Stimulated activated naive CD8-positive, alpha-beta T cell treated with anti-CD3 and anti-CD28 coated beads, Interleukin-15, Interleukin-2, amounts not matched to agents 100 ng/mL and 50 ng/mL, for 24 hours (primary cell): ENCODE results near the gene ZNF655.
"Not testable (repeated sequence)": the region's sequence is repeated elsewhere in the genome, so short reads cannot be mapped to it uniquely, and the experiment has no call there.

Experiments used
- H3K27ac Mint-ChIP-seq: one replicate; pipeline ENCODE4 v1.8.0; 2021; ENCODE audit warnings: mild to moderate bottlenecking, mixed read lengths
- H3K27me3 Mint-ChIP-seq: one replicate; pipeline ENCODE4 v1.8.0; 2021; ENCODE audit warnings: mixed read lengths
- H3K36me3 Mint-ChIP-seq: one replicate; pipeline ENCODE4 v1.8.0; 2021; ENCODE audit warnings: low read depth, mixed read lengths
- H3K4me1 Mint-ChIP-seq: one replicate; pipeline ENCODE4 v1.8.0; 2021; ENCODE audit warnings: low read depth, mixed read lengths
- H3K4me3 Mint-ChIP-seq: one replicate; pipeline ENCODE4 v1.8.0; 2021; ENCODE audit warnings: mild to moderate bottlenecking, mixed read lengths
- H3K9me3 Mint-ChIP-seq: one replicate; pipeline ENCODE4 v1.8.0; 2021; ENCODE audit warnings: mixed read lengths

The ZNF655 gene

DNA sequence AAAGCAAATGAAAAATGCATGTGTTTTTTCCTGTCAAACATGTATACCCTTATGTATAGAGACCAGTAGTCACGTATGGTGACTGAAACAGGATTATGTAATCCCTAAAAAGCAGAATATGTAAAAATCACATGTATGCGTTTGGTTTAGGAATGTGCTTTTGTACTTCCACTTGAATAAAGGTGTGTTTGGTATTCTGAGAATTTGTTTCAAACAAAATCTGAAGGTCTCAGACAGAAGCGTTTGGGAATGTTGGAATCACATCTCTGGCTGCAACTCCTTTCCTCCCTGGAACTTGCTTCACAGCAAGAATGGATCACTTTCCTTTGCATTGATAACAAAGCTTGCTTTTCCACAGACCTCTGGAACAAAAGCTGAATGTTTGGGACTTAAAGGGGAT, 17.8 kb downstream of the ZNF655 start:
- no peak overlapping the region for H3K27ac Mint-ChIP-seq

DNA sequence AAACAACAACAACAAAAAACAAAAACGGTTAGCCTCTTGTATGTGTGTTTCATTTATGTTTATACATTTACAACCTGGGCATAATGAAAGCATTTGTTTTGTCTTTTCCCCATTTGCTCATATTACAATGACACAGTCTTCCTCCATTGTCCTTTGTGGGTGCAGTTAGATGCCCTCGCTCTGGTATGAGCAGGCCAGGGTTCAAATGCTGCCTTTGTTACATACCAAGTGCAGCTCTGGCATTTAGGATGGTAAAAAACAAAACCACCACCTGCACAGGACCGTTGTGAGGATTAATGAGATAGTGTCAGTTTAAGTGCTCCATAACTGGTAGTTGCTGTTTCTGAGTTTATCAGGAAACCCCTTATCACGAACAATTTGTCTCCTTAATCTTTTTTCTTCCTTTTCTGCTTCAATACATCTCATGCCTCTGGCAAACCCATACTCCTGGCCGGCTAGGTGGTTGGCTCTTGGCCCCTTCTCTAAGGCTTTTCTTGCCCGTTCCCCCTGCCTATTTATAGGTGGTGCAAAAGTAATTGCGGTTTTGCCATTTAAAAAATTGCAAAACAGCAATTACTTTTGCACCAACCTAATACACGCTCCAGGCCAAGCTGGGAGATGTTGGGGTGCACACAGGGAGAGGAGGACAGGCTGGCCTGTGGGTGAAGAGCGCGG, 21.0 kb downstream of the ZNF655 start:
- Mint-ChIP-seq H3K4me3 (peak overlapping the region; percentile 84), H3K27me3 (no peaks in the 10 kb centered on the region), H3K27ac (peak overlapping the region; percentile 31), H3K4me1 (peaks cover 17% of the 10 kb centered on the region), H3K9me3 (no peaks in the 10 kb centered on the region), H3K36me3 (no peaks in the 10 kb centered on the region)

More for the DNA sequence above, 17.8 kb downstream of the ZNF655 start:
- H3K27me3 Mint-ChIP-seq = no peaks in the 10 kb centered on the region
- H3K4me1 Mint-ChIP-seq = peaks cover 16% of the 10 kb centered on the region
- H3K4me3 Mint-ChIP-seq = no peak overlapping the region
- H3K36me3 Mint-ChIP-seq = peaks cover 29% of the 10 kb centered on the region
- H3K9me3 Mint-ChIP-seq = no peaks in the 10 kb centered on the region

DNA sequence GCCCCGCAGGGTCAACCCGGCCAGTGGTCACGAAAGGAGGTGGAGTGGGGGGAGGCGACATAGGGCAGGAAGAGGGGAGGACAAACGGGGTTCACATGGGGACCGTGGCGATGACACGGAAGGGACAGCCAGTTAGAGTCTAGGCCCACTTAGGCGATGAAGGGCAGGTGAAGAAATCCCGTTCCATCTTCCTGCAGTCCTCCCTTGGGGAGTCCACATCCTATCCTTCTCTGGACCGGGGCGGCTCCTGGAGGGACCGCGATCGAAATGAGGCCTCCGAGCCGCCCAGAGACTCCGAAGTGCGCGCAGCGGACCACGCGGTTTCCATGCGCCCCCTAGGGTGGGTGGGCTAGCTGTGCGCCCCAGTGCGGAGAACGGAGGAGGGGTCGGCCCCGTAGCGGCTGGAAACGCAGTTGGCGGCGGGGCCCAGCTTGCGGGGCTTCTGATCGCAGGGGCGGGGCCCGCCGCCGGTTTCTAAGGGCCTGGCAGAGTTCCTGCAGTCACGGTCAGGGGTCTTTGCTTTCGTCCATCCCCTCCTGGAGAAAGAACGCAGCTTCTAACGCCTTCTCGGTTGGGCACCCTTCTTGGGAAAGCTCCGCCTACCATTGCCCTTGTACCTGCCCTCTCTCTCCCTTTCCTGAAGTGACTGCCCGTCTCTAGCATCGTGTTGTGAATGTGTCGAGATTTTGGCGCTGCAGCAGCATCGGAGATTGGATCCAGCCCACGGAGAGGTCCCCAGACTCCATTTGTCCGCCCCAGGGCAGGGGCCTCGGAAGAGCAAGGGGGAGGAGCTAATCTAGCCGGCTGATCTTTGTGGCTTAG, 21.7 kb downstream of the ZNF655 start:
- Mint-ChIP-seq H3K4me1 (peaks cover 17% of the 10 kb centered on the region), H3K9me3 (no peaks in the 10 kb centered on the region), H3K36me3 (no peaks in the 10 kb centered on the region), H3K27me3 (no peaks in the 10 kb centered on the region), H3K4me3 (peak overlapping the region; percentile 84), H3K27ac (peak overlapping the region; percentile 85)

DNA sequence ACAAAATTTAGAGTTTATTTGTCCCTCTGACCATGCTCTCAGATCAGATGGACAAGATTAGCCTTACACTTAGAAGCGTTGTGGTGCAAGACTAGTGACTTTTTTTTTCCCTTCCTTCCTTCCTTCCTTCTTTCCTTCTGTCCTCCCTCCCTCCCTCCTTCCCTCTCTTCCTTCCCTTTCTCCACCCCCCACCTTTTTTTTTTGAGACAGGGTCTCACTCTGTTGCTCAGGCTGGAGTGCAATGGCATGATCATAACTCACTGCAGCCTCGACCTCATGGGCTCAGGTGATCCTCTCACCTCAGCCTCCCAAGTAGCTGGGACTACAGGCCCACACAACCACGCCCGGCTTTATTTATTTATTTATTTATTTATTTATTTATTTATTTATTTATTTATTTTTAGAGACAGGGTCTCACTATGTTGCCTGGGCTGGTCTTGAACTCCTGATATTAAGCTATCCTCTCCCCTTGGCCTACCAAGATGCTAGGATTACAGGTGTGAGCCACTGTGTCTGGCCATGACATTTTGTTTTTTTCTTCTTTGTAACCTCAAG, 22.4 kb downstream of the ZNF655 start:
- not testable (repeated sequence) for H3K36me3 Mint-ChIP-seq, H3K27me3 Mint-ChIP-seq, H3K9me3 Mint-ChIP-seq
- peak overlapping the region; percentile 84 for H3K4me3 Mint-ChIP-seq
- H3K27ac Mint-ChIP-seq = peak overlapping the region; percentile 85
- H3K4me1 Mint-ChIP-seq = peaks cover 17% of the 10 kb centered on the region

DNA sequence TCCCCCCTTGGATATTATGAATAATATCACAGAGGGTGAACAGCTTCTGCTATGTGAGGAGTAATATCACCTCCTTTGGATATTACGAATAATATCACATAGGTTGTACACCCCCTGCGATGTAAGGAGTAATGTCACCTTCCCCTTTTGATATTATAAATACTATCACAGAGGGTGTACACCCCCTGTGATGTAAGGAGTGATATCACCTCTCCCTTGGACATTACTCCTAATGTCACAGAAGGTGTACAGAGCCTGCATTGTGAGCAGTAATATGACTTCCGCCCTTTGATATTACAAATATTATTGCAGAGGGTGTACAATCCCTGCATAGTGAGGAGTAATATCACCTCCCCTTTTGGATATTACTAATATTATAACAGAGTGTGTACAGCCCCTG, 30.4 kb downstream of the ZNF655 start:
- Mint-ChIP-seq H3K4me1 (no peaks in the 10 kb centered on the region), H3K27me3 (no peaks in the 10 kb centered on the region), H3K27ac (no peak overlapping the region), H3K4me3 (no peak overlapping the region), H3K36me3 (no peaks in the 10 kb centered on the region), H3K9me3 (no peaks in the 10 kb centered on the region)

DNA sequence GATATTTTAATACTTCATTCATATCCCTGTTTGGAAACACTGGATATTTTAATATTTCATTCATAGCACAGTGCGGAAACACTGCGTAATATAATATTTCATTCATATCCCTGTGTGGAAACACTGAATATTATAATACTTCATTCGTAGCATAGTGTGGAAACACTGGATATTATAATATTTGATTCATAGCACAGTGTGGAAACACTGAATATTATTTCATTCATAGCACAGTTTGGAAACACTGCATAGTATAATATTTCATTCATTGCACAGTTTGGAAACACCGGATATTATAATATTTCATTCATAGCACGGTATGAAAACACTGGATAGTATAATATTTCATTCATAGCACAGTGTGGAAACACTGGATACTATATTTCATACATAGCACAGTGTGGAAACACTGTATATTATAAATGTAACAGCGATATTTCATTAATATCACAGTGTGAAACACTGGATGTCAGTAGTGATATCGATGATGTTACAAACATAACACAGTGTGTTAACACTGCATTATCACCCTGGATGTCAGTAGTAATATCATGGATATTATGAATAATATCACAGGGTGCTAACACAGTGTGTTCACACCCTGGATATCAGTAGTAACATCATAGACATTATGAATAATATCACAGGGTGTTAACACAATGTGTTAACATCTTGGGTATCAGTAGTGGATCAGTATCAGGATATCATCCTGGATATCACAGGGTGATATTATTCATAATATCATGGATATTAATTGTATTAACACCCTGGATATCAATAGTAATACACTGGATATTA, 36.7 kb downstream of the ZNF655 start:
- H3K4me1 Mint-ChIP-seq = no peaks in the 10 kb centered on the region
- H3K9me3 Mint-ChIP-seq = no peaks in the 10 kb centered on the region
- H3K36me3 Mint-ChIP-seq = no peaks in the 10 kb centered on the region
- H3K27ac Mint-ChIP-seq = no peak overlapping the region
- no peaks in the 10 kb centered on the region for H3K27me3 Mint-ChIP-seq
- no peak overlapping the region for H3K4me3 Mint-ChIP-seq

DNA sequence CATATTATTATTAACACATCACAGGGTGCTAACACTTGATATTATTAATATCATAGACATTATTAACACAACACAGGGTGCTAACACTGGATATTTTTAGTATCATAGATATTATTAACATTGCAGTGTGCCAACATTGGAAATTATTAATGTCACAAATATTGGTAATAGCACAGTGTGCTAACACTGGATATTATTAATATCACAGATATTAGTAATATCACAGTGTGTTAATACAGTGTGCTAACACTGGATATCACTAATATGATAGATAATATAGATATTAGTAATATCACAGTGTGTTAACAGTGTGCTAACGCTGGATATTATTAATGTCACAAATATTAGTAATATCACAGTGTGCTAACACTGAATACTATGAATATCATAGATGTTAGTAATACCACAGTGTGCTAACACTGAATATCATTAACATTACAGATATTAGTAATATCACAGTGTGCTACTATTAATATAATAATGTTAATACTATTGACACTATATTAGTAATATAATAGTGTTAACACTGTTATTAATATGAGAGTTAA, 38.0 kb downstream of the ZNF655 start:
- H3K4me1 Mint-ChIP-seq = no peaks in the 10 kb centered on the region
- no peak overlapping the region for H3K27ac Mint-ChIP-seq
- H3K36me3 Mint-ChIP-seq = no peaks in the 10 kb centered on the region
- no peak overlapping the region for H3K4me3 Mint-ChIP-seq
- H3K27me3 Mint-ChIP-seq = no peaks in the 10 kb centered on the region
- no peaks in the 10 kb centered on the region for H3K9me3 Mint-ChIP-seq

DNA sequence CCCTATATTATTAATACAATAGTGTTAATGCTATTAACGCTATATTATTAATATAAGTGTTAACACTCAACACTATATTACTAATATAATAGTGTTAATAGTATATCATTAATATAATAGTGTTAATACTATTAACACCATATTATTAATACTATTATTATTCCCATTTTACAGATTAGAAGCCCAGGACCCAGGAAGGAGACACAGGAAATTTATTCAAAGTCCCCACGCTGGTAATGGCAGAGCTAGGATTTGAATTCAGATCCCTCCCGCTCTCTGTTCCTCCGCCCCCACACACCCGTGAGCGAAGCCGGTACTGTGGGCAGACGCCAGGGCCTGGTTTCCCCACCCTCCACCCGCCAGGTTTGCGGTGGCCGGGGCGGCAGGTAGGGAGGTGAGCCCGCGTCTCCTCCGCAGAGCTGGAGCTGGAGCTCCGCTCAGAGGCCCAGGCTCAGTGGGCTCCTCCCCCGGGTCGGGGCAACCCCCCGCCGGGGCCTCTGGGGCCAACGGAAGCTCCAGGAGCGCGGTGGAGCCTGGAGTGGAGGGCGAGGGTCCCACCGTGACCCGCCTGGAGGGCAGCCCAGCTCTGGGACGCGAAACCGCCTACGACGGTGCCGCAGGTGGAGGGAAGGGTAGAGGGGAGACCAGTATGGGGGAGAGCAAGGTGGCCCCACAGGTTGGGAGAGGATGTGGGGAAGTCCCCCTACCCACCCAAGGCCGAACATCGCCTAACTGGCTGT, 39.5 kb downstream of the ZNF655 start, which contains the start of gene TMEM225B:
Gene TMEM225B (plus strand): TSS at position 506 of the 740 bp plus-strand sequence. CDS start 6,122 bp downstream, outside the sequence.
- Mint-ChIP-seq H3K36me3 (no peaks in the 10 kb centered on the region), H3K4me3 (no peak within 1 kb of the TSS), H3K4me1 (no peaks in the 10 kb centered on the region), H3K9me3 (no peaks in the 10 kb centered on the region), H3K27ac (no peak within 1 kb of the TSS), H3K27me3 (no peaks in the 10 kb centered on the region)

DNA sequence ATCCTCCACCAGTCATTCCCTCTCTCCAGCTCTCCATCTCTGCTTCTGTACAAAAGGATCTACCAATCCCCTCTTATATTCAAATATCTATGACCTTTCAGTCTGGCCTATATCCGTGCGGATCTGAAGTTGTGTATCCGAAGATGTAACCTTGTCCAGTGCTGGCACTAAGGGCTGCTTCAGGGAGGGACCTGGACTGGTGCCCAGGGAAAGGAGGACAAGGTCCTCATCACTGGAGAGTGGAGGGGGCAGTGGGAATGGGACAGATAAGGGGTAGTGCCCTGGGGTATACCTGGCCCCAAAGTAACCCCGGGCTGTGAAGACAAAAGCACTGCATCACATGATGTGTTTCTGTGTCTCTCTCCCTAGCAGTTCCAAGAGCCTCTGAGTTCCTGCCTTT, 41.4 kb downstream of the ZNF655 start:
- Mint-ChIP-seq H3K9me3 (no peaks in the 10 kb centered on the region), H3K27ac (no peak overlapping the region), H3K36me3 (no peaks in the 10 kb centered on the region), H3K27me3 (no peaks in the 10 kb centered on the region), H3K4me1 (no peaks in the 10 kb centered on the region), H3K4me3 (no peak overlapping the region)

DNA sequence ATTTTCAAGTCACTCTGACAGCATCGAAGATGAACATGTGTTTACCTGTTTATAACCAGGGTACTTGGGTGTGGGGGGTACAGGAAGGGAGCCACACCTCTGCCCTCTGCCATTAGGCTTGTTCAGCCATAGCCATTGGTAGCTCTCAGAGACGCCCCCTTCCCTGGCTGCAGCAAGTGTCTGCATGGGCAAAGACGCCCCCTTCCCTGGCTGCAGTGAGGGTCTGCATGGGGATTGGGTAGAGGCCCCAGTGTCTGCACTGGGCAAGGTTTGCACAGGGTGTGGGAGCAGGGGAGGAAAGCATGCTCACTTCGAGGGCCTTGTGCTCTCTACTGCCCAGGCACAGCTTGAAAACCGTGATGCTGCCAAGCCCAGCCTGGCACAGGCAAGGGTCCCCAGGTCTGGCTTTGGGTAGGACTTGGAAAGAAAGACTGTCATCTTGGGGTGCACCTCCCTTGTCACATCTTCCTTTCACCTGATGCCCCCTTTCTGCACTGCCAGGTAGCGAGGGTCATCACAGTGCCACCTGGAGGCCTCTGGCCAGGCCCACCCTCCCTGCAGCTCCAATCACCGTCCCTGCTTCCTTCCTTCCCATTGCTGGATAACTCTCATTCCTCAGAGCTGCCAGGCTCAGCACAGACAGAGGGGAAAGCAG, 43.3 kb downstream of the ZNF655 start:
- Mint-ChIP-seq H3K4me3 (no peak overlapping the region), H3K4me1 (no peaks in the 10 kb centered on the region), H3K27me3 (no peaks in the 10 kb centered on the region), H3K36me3 (no peaks in the 10 kb centered on the region), H3K27ac (no peak overlapping the region), H3K9me3 (no peaks in the 10 kb centered on the region)

DNA sequence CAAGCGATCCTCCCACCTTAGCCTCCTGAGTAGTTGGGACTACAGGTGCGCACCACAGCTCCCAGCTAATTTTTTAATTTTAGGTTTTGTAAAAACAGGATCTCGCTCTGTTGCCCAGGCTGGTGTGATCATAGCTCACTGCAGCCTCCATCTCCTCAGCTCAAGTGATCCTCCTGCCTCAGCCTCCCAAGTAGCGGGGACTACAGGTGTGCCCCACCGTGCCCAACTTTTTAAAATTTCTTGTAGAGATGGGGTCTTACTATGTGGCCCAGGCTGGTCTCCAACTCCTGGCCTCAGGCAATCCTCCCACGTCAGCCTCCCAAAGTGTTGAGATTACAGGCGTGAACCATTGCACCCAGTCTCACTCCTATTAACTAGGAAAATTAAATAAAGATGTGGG, 47.1 kb downstream of the ZNF655 start:
- Mint-ChIP-seq H3K4me3 (no peak overlapping the region), H3K9me3 (no peaks in the 10 kb centered on the region), H3K27ac (no peak overlapping the region), H3K27me3 (no peaks in the 10 kb centered on the region), H3K36me3 (no peaks in the 10 kb centered on the region), H3K4me1 (no peaks in the 10 kb centered on the region)

DNA sequence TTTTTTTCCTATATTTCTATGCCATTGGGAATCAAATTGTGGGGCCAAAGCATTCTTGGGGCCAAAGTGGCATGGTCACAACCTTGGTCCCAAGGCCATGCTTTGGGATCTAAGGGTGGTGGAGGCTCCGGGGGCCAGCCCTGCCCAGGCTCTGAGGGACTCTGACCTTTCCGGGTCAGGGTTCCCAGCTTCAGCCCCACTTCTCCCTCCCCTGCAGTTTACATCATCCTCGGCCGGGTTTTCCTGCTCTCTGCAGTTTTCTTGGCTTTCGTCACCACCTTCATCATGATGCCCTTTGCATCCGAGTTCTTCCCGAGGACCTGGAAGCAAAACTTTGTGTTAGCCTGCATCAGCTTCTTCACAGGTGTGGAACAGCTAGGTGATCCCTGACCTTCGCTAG, 48.1 kb downstream of the ZNF655 start:
- Mint-ChIP-seq H3K27ac (no peak overlapping the region), H3K27me3 (no peaks in the 10 kb centered on the region), H3K4me1 (no peaks in the 10 kb centered on the region), H3K9me3 (no peaks in the 10 kb centered on the region), H3K4me3 (no peak overlapping the region), H3K36me3 (no peaks in the 10 kb centered on the region)

DNA sequence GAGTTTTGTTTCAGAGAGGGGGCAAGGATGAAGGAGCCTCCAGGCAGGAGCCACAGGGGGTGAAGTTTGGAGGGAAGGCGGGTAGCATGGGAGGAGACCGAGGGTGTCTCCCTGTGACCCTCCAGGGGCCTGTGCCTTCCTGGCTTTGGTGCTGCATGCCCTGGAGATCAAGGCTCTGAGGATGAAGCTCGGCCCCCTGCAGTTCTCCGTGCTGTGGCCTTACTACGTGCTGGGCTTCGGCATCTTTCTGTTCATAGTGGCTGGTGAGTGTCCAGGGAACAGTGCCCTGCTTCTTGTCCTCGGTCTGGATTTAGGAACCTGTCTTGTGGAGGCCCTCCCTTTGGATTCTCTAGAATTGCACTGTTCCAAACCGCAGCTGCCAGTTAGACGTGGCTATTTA, 49.1 kb downstream of the ZNF655 start:
- no peaks in the 10 kb centered on the region for H3K27me3 Mint-ChIP-seq
- no peaks in the 10 kb centered on the region for H3K4me1 Mint-ChIP-seq
- no peak overlapping the region for H3K4me3 Mint-ChIP-seq
- H3K27ac Mint-ChIP-seq = no peak overlapping the region
- no peaks in the 10 kb centered on the region for H3K36me3 Mint-ChIP-seq
- H3K9me3 Mint-ChIP-seq = no peaks in the 10 kb centered on the region

DNA sequence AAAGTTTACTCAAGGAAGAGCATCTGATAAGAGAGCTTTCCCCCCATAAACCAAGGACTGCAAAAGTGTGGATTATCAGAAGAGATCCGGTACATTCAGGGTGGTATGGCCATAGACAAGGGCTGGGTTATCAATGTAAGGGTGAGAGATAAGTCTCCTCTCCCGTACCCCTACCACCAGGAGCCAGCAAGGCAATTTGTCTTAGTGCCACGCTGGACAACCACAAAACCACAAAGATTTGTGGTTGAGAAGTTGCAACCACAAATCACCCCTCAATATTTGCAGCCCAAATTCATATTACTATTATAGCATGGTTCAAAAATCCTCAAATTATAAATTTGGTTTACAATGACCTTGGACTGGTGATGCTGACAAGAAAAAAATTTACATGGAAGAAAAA, 56.1 kb downstream of the ZNF655 start:
- H3K27me3 Mint-ChIP-seq = no peaks in the 10 kb centered on the region
- no peak overlapping the region for H3K27ac Mint-ChIP-seq
- no peak overlapping the region for H3K4me3 Mint-ChIP-seq
- H3K9me3 Mint-ChIP-seq = no peaks in the 10 kb centered on the region
- peaks cover 44% of the 10 kb centered on the region for H3K4me1 Mint-ChIP-seq
- peaks cover 21% of the 10 kb centered on the region for H3K36me3 Mint-ChIP-seq
